ENCODE data around the gene MBTPS1.

DNA sequence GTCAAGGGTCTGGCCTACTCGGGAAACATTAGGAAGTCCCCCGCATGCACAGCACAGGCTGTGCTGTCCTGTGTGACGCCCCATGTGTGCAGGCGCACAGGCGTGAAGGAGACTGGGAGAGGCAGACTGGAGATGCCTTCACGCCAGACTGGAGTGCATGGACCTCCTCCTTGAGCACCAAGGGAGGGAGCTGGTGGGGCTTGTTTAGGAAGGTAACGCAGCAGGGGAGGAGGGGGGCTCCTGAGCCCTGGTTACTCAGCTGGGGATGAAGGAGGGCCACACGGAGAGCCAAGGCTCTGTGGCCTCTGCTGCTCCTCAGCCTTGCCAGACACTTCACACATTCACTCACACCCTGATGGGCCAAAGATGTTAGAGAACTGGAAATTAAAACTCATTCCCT is 20.5 kb upstream of the MBTPS1 start:
- TF ChIP-seq, protein P1, sequence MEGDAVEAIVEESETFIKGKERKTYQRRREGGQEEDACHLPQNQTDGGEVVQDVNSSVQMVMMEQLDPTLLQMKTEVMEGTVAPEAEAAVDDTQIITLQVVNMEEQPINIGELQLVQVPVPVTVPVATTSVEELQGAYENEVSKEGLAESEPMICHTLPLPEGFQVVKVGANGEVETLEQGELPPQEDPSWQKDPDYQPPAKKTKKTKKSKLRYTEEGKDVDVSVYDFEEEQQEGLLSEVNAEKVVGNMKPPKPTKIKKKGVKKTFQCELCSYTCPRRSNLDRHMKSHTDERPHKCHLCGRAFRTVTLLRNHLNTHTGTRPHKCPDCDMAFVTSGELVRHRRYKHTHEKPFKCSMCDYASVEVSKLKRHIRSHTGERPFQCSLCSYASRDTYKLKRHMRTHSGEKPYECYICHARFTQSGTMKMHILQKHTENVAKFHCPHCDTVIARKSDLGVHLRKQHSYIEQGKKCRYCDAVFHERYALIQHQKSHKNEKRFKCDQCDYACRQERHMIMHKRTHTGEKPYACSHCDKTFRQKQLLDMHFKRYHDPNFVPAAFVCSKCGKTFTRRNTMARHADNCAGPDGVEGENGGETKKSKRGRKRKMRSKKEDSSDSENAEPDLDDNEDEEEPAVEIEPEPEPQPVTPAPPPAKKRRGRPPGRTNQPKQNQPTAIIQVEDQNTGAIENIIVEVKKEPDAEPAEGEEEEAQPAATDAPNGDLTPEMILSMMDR (conservative IDR thresholded peaks at IDR 0.05; ENCODE audit: low read depth in 2 of 2): no peak
- no peak for TF ChIP-seq EZH2 (IDR thresholded peaks at IDR 0.05; ENCODE audit: low read depth, unreplicated experiment)
- TF ChIP-seq POLR2AphosphoS5 (IDR thresholded peaks at IDR 0.05; ENCODE audit: low read depth): no peak
- no peak for TF ChIP-seq EZH2phosphoT487 (IDR thresholded peaks at IDR 0.05; ENCODE audit: unreplicated experiment)

All from GM23338 (cell line).